ENCODE measurements around the gene GPR39.

The GPR39 gene

DNA sequence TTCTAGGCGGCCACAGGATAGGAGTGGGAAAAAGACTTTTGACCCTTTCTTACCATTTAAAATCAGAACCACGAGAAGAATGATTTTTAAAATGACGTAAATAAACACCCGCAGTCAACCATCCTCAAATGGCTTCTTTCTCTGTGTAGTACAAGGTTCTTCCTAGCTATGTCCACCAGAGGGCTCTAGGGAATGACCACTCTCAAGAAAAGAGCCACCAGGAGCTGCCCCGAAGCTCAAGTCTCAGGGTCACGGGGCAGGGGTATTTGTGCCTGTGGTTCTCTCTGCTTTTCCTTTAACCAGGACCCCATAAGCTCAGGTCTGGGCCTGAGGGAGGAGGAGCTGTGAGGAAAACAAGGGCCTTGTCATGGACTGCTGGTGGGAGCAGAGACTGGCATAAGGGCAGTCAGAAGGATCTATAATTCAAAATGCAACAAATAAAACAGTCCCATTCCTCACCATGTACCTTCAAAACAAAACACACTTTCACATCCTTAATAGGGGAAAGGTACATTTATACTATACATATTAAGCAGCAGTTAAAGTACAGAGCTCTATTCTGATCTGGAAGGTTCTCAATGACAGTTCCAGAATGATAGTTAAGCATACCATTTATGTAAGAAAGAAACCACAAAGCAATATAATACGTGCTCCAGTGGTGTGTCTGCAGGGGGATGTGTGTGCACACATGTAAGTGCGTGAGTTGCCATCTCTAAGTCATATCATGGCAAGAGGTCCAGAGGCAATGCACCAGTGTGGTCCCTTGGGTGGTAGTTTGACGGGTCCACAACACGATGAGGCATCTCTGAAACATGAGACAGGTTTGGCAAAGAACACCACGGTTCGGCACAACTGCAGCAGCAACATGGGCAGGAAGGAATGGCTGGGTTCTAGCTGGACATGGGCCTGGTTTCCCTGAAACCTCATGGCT lies 234.8 kb downstream of the GPR39 start:
- H3K27ac ChIP-seq: no peak overlapping the region
- TF ChIP-seq ZFX (IDR thresholded peaks at IDR 0.05; ENCODE audit: borderline replicate concordance) (no peak), CTCF (IDR thresholded peaks at IDR 0.05) (peak; percentile 52)

DNA sequence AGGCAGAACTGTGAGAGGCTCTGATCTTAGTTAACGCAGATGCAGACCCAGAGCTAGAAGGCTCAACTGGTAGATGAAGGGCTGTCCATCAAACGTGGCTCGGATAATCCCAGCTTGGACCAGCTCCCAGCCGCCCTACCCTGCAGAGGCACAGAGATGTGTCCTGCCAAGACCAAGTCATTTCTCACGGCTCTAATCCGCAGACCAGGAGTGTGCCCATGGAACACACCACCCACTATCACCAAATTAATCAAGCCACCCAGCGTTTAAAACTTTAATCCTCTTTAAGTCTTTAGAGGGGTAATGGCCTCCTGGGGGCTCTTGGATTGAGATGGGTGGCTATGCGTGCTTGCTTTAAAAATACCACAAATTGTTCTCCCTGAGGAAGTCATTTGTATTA lies 235.9 kb downstream of the GPR39 start:
- no peak for TF ChIP-seq CTCF (IDR thresholded peaks at IDR 0.05)
- TF ChIP-seq ZFX (IDR thresholded peaks at IDR 0.05; ENCODE audit: borderline replicate concordance): no peak
- no peak overlapping the region for H3K27ac ChIP-seq

DNA sequence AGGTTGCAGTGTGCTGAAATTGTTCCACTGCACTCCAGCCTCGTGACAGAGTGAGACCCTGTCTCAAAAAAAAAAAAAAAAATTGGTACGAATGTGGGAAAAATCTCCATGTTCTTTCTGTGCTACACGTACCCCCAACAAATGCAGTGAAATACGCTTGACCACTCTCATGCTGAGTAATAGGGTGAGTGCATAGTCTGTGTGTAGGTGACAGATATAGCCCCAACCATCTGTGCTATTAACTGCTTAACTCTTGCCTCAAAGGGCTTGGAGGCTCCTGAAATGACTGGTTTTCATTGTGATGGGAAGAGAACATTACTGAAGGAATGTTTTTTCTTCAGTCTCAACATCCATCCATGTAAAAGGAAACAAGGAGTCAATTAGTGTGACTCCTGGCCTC lies 237.7 kb downstream of the GPR39 start:
- no peak overlapping the region for H3K27ac ChIP-seq
- TF ChIP-seq CTCF (IDR thresholded peaks at IDR 0.05): no peak
- TF ChIP-seq ZFX (IDR thresholded peaks at IDR 0.05; ENCODE audit: borderline replicate concordance): no peak

DNA sequence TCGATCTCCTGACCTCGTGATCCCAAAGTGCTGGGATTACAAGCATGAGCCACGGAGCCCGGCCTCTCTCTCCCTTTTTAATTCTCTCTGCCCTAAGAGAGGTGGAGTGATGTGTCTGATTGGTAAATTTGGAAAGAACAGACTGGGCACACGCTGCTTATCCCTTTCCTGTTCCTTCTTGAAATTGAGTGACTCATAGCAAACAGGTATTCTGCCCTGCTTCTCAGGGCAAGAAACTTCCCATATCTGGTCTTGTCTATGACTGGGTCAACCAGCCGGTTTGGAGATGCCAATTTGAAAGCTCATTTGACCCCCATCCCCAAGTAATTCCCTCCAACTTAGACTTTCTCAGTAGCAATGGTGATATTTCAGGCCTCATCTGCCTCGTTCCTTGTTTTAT lies 238.4 kb downstream of the GPR39 start:
- no peak overlapping the region for H3K27ac ChIP-seq
- TF ChIP-seq ZFX (IDR thresholded peaks at IDR 0.05; ENCODE audit: borderline replicate concordance) (no peak), CTCF (IDR thresholded peaks at IDR 0.05) (no peak)

- TF ChIP-seq CTCF (IDR thresholded peaks at IDR 0.05): no peak
- TF ChIP-seq ZFX (IDR thresholded peaks at IDR 0.05; ENCODE audit: borderline replicate concordance): no peak
- H3K27ac ChIP-seq: no peak overlapping the region
Measured at GRCh38 chr2:132656266-132656975, 239.8 kb downstream of the GPR39 start.

DNA sequence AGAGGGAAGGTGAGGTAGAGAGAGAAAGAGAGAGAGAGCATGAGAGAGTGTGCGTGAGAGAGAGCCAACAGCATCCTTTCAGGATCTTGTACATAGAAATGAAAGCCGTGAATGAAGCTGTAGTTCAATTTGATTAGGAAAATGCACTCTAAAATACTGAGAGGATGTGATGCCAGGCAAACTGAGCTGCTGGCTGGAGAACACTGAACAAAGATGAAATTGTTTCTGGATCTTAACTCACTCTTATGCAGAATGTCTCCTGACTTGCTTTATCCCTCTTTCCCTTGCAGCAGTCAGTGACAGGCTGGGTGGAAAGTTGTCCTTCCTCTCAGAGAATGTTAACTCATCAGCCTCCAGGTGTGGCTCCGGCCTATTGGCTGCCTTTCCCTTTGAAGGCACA lies 242.7 kb downstream of the GPR39 start:
- TF ChIP-seq CTCF (IDR thresholded peaks at IDR 0.05) (no peak), ZFX (IDR thresholded peaks at IDR 0.05; ENCODE audit: borderline replicate concordance) (no peak)
- H3K27ac ChIP-seq: no peak overlapping the region

DNA sequence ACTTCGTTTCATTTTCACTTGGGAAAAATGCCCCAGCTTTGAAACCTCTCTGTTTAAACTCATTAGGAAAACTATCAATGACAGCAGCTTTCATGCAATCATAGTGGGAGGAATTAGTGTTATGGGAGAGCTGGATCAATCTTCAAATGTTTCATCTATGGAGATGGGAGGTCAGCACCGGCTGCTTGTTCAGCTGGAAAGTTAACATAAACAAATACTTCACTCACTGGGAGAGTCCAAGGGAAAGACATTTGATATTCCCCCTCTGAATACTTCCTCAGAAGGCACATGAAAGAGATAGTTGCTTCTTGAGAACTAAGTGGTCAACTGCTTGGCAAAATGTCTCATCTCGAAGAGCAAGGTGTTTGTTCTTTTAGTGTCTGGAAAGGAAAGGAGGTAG lies 246.1 kb downstream of the GPR39 start:
- H3K27ac ChIP-seq: no peak overlapping the region
- TF ChIP-seq CTCF (IDR thresholded peaks at IDR 0.05) (no peak), ZFX (IDR thresholded peaks at IDR 0.05; ENCODE audit: borderline replicate concordance) (no peak)

All from 22Rv1 (cell line).